Neural cell (in vitro differentiated cells): ENCODE data around the gene KLHDC7B. TPM values are rescaled to one million over a fixed set of nuclear protein-coding genes. Genes with fewer than 3 reads are reported as not detected.

Experiments used
- H2AFZ ChIP-seq: fragments of 200-600, 300-800 bp; sonication (generic), shearing (Covaris generic); 2 replicates; pipeline ENCODE4 v1.6.0; 2014; ENCODE audit warnings: low read depth, mild to moderate bottlenecking, antibody characterized with exemption, low read length, moderate library complexity
- H3F3A ChIP-seq: fragments of 200-600 bp; shearing (Covaris generic); 2 replicates; pipeline ENCODE4 v1.6.1; 2016; ENCODE audit warnings: mild to moderate bottlenecking, moderate library complexity, mixed read lengths, antibody characterized with exemption, low read length; ENCODE audit not compliant: insufficient read depth, poor library complexity, severe bottlenecking
- H3K27ac ChIP-seq: fragments of 200-600, 300-800 bp; sonication (generic), shearing (Covaris generic); 2 replicates; pipeline ENCODE4 v1.5.1; 2014; ENCODE audit warnings: mild to moderate bottlenecking, low read length, moderate library complexity
- H3K27me3 ChIP-seq: fragments of 300-800, 200-600 bp; sonication (generic), shearing (Covaris generic); 2 replicates; pipeline ENCODE4 v1.6.0; 2014; ENCODE audit warnings: mild to moderate bottlenecking, low read depth, low read length, moderate library complexity; ENCODE audit not compliant: insufficient read depth
- H3K36me3 ChIP-seq: fragments of 300-800, 200-600 bp; sonication (generic), shearing (Covaris generic); 2 replicates; pipeline ENCODE4 v1.5.1; 2014; ENCODE audit warnings: mild to moderate bottlenecking, antibody characterized with exemption, low read length, moderate library complexity; ENCODE audit not compliant: insufficient read depth
- H3K4me2 ChIP-seq: fragments of 300-800, 200-600 bp; sonication (generic), shearing (Covaris generic); 2 replicates; pipeline ENCODE4 v1.6.0; 2014; ENCODE audit warnings: mild to moderate bottlenecking, low read length
- H3K4me3 ChIP-seq: fragments of 300-800, 200-600 bp; sonication (generic), shearing (Covaris generic); 2 replicates; pipeline ENCODE4 v1.5.1; 2014; ENCODE audit warnings: mild to moderate bottlenecking, low read length, moderate library complexity
- H3K79me2 ChIP-seq: fragments of 200-600 bp; shearing (Covaris generic); replicated peaks from 2 replicates; pipeline ENCODE4 v1.6.0; 2014; ENCODE audit warnings: mild to moderate bottlenecking, low read length, moderate library complexity; ENCODE audit not compliant: insufficient read depth
- H3K9ac ChIP-seq: fragments of 300-800, 200-600 bp; sonication (generic), shearing (Covaris generic); 2 replicates; pipeline ENCODE4 v1.6.1; 2016; ENCODE audit warnings: mild to moderate bottlenecking, low read length, mixed read lengths
- H3K9me2 ChIP-seq: fragments of 200-600 bp; shearing (Covaris generic); 2 replicates; pipeline ENCODE4 v1.6.1; 2016; ENCODE audit warnings: mild to moderate bottlenecking, low read length, mixed read lengths; ENCODE audit not compliant: insufficient read depth
- H3K9me3 ChIP-seq: fragments of 200-600, 300-800 bp; sonication (generic), shearing (Covaris generic); 2 replicates; pipeline ENCODE4 v1.6.1; 2016; ENCODE audit warnings: mild to moderate bottlenecking, mixed run types, low read length, moderate library complexity, mixed read lengths
- H4K20me1 ChIP-seq: fragments of 200-600 bp; shearing (Covaris generic); 2 replicates; pipeline ENCODE4 v1.6.1; 2016; ENCODE audit warnings: mild to moderate bottlenecking, mixed run types; ENCODE audit not compliant: insufficient read depth
- CTCF ChIP-seq: fragments of 450-650 bp; IDR thresholded peaks from 2 replicates; pipeline ENCODE4 v1.5.1; 2014; ENCODE audit warnings: antibody characterized with exemption, mild to moderate bottlenecking, moderate library complexity; ENCODE audit not compliant: poor library complexity, severe bottlenecking
- EP300 ChIP-seq: fragments of 450-650 bp; conservative IDR thresholded peaks from 2 replicates; pipeline ENCODE4 v1.6.1; 2014; ENCODE audit warnings: antibody characterized with exemption, mild to moderate bottlenecking, moderate library complexity; ENCODE audit not compliant: poor library complexity, severe bottlenecking
- EZH2 ChIP-seq: fragments of 200-600, 300-800 bp; shearing (Covaris generic), sonication (generic); IDR thresholded peaks from 2 replicates; pipeline ENCODE4 v1.6.1; 2014; ENCODE audit warnings: antibody characterized with exemption, low read length, borderline replicate concordance, mild to moderate bottlenecking; ENCODE audit not compliant: insufficient read depth, poor library complexity, severe bottlenecking
- MXI1 ChIP-seq: fragments of 450-650 bp; conservative IDR thresholded peaks from 2 replicates; pipeline ENCODE4 v1.6.1; 2014; ENCODE audit warnings: antibody characterized with exemption, mild to moderate bottlenecking; ENCODE audit not compliant: poor library complexity, severe bottlenecking
- POLR2AphosphoS5 ChIP-seq: IDR thresholded peaks from 2 replicates; pipeline ENCODE4 v1.6.1; 2012
- RAD21 ChIP-seq: fragments of 450-650 bp; conservative IDR thresholded peaks from 2 replicates; pipeline ENCODE4 v1.6.1; 2014; ENCODE audit warnings: antibody characterized with exemption, mild to moderate bottlenecking, moderate library complexity
- REST ChIP-seq: IDR thresholded peaks from 2 replicates; pipeline ENCODE4 v1.6.1; 2012; ENCODE audit warnings: borderline replicate concordance
- SMC3 ChIP-seq: fragments of 450-650 bp; conservative IDR thresholded peaks from 2 replicates; pipeline ENCODE4 v1.6.1; 2014; ENCODE audit warnings: antibody characterized with exemption, mild to moderate bottlenecking, moderate library complexity; ENCODE audit not compliant: poor library complexity
- TAF1 ChIP-seq: IDR thresholded peaks from 2 replicates; pipeline ENCODE4 v1.6.1; 2012; ENCODE audit warnings: low read depth
- polyA plus RNA-seq: library from polyadenylated mRNA; depleted of rRNA; stranded (reverse); fragments of >200 nt; gene quantifications from 2 replicates; pipeline ENCODE4 v1.2.3, GENCODE V29; 2014

KLHDC7B gene
- polyA plus RNA-seq, 1 donor from 2014 or later: not detected

GRCh38 chr22:50551160-50551752, 5.6 kb downstream of the KLHDC7B start:
- no peaks in the 10 kb centered on the region for H3K9me2 ChIP-seq
- no peak overlapping the region for H3K9ac ChIP-seq
- no peak overlapping the region for H2AFZ ChIP-seq
- no peaks in the 10 kb centered on the region for H3K9me3 ChIP-seq
- H3K4me2 ChIP-seq: no peak overlapping the region
- H3K27me3 ChIP-seq: no peaks in the 10 kb centered on the region
- no peaks in the 10 kb centered on the region for H3F3A ChIP-seq
- H3K36me3 ChIP-seq: no peaks in the 10 kb centered on the region
- H3K79me2 ChIP-seq: no peaks in the 10 kb centered on the region
- no peak overlapping the region for H3K27ac ChIP-seq
- no peak overlapping the region for H3K4me3 ChIP-seq
- H4K20me1 ChIP-seq: no peaks in the 10 kb centered on the region
- TF ChIP-seq SMC3: no peak
- TF ChIP-seq RAD21: no peak
- TF ChIP-seq CTCF: no peak
- no peak for TF ChIP-seq TAF1
- TF ChIP-seq MXI1: no peak

GRCh38 chr22:50553310-50553709, 7.6 kb downstream of the KLHDC7B start:
- H2AFZ ChIP-seq: no peak overlapping the region
- no peaks in the 10 kb centered on the region for H3F3A ChIP-seq
- H3K27me3 ChIP-seq: no peaks in the 10 kb centered on the region
- H3K9me3 ChIP-seq: no peaks in the 10 kb centered on the region
- no peaks in the 10 kb centered on the region for H3K9me2 ChIP-seq
- no peak for TF ChIP-seq EZH2
- no peak for TF ChIP-seq POLR2AphosphoS5
- TF ChIP-seq SMC3: no peak
- TF ChIP-seq RAD21: no peak
- TF ChIP-seq TAF1: no peak
- TF ChIP-seq CTCF: no peak
- TF ChIP-seq MXI1: no peak
- no peak for TF ChIP-seq REST
- TF ChIP-seq EP300: no peak
- no peaks in the 10 kb centered on the region for H3K36me3 ChIP-seq
- H3K27ac ChIP-seq: no peak overlapping the region
- no peak overlapping the region for H3K4me2 ChIP-seq
- no peaks in the 10 kb centered on the region for H3K79me2 ChIP-seq
- H3K4me3 ChIP-seq: no peak overlapping the region
- no peaks in the 10 kb centered on the region for H4K20me1 ChIP-seq
- no peak overlapping the region for H3K9ac ChIP-seq
